CD4-positive, alpha-beta T cell treated with Interleukin-2 at 100 ng/mL for 4 hours (primary cell): Measurements from ENCODE around the gene SF1.

Source experiments
- DNase-seq: peaks from one replicate; pipeline ENCODE4 v3.0.0-alpha.2; 2020; ENCODE audit warnings: low spot score

Gene SF1

GRCh38 chr11:64777449-64778222 lies 706 bp downstream of the SF1 start:
- DNase-seq = peak; percentile 78

- no peak for DNase-seq
Measured at GRCh38 chr11:64776875-64777274, 1.5 kb downstream of the SF1 start.

GRCh38 chr11:64776425-64776824 lies 1.9 kb downstream of the SF1 start:
- no peak for DNase-seq

GRCh38 chr11:64774144-64774543 lies 4.2 kb downstream of the SF1 start:
- DNase-seq = no peak

- no peak for DNase-seq
Measured at GRCh38 chr11:64772303-64773018, 5.9 kb downstream of the SF1 start.

GRCh38 chr11:64771861-64772260 lies 6.5 kb downstream of the SF1 start:
- no peak for DNase-seq

- DNase-seq = no peak
Measured at GRCh38 chr11:64770120-64770519, 8.2 kb downstream of the SF1 start.

GRCh38 chr11:64769283-64769682 lies 9.1 kb downstream of the SF1 start:
- no peak for DNase-seq

GRCh38 chr11:64768300-64768694 lies 10.0 kb downstream of the SF1 start:
- DNase-seq = no peak

GRCh38 chr11:64767344-64768299 lies 10.7 kb downstream of the SF1 start:
- peak; percentile 84 for DNase-seq

- no peak for DNase-seq
Measured at GRCh38 chr11:64766881-64767280, 11.5 kb downstream of the SF1 start.

- no peak for DNase-seq
Measured at GRCh38 chr11:64765851-64766665, 12.3 kb downstream of the SF1 start.

- no peak for DNase-seq
Measured at GRCh38 chr11:64765291-64765850, 13.0 kb downstream of the SF1 start.

- DNase-seq = no peak
Measured at GRCh38 chr11:64764753-64765152, 13.6 kb downstream of the SF1 start.

GRCh38 chr11:64764040-64764611 lies 14.2 kb downstream of the SF1 start:
- DNase-seq = peak; percentile 76

GRCh38 chr11:64763526-64764039 lies 14.8 kb downstream of the SF1 start:
- DNase-seq = no peak

- DNase-seq = peak; percentile 31
Measured at GRCh38 chr11:64762674-64763525, 15.4 kb downstream of the SF1 start.

- DNase-seq = no peak
Measured at GRCh38 chr11:64762277-64762673, 16.1 kb downstream of the SF1 start.

GRCh38 chr11:64760759-64761420 lies 17.5 kb downstream of the SF1 start:
- DNase-seq = no peak
